ENCODE data around the gene ITIH5. TPM values are rescaled to one million over a fixed set of nuclear protein-coding genes. Genes with fewer than 3 reads are reported as not detected.

The ITIH5 gene
- total and polyA plus RNA-seq, 2 of the 13 experiments (the other 11 are each of a cell fraction or from before 2014, with no cell fraction given), result 4.7 to 8.9 TPM

- H3K79me2 ChIP-seq (ENCODE audit: insufficient read depth, low read length), result no peaks in the 10 kb centered on the region
- ATAC-seq (no peak), FAIRE-seq (no peak), DNase-seq (ENCODE audit: low spot score) (no peak)
- intact Hi-C loops (cut with micrococcal nuclease; ENCODE audit: unreplicated experiment), result loop anchor here (2.0 kb wide), 1 partner anchor 28 kb away; no protein-coding TSS in a partner anchor
- no TSS peak for BruUV-seq (replicated peaks)
- no peak overlapping the region for H3K4me3 ChIP-seq (replicated peaks in 1 of 3; ENCODE audit: insufficient read depth in 1 of 3, low read depth in 2 of 3, low read length in 3 of 3)
- no peak for TF ChIP-seq NR2C2 (CRISPR knock-in tag; IDR thresholded peaks at IDR 0.05; ENCODE audit: borderline replicate concordance)
- TF ChIP-seq NKX3-1 (CRISPR knock-in tag; IDR thresholded peaks at IDR 0.05), result no peak
- TF ChIP-seq SMAD1 (CRISPR knock-in tag; IDR thresholded peaks at IDR 0.05; ENCODE audit: borderline replicate concordance, low read depth), result no peak
- TF ChIP-seq HDAC6 (IDR thresholded peaks at IDR 0.05; ENCODE audit: low read depth, low read length), result no peak
- TF ChIP-seq CBFB (CRISPR knock-in tag; IDR thresholded peaks at IDR 0.05), result no peak
- no peak for TF ChIP-seq MED13 (CRISPR knock-in tag; IDR thresholded peaks at IDR 0.05)
- TF ChIP-seq SMYD3 (CRISPR knock-in tag; IDR thresholded peaks at IDR 0.05), result no peak
- TF ChIP-seq HDAC1 (CRISPR knock-in tag; IDR thresholded peaks at IDR 0.05), result no peak
- TF ChIP-seq ZNF224 (CRISPR knock-in tag; IDR thresholded peaks at IDR 0.05), result no peak
- no peak for TF ChIP-seq FOXK1 (CRISPR knock-in tag; IDR thresholded peaks at IDR 0.05; ENCODE audit: borderline replicate concordance, low read depth)
- TF ChIP-seq MYPOP (CRISPR knock-in tag; IDR thresholded peaks at IDR 0.05), result no peak
- no peak for TF ChIP-seq TAF1 (CRISPR knock-in tag; IDR thresholded peaks at IDR 0.05)
- TF ChIP-seq MXD4 (CRISPR knock-in tag; IDR thresholded peaks at IDR 0.05), result no peak
- TF ChIP-seq ZNF414 (CRISPR knock-in tag; IDR thresholded peaks at IDR 0.05), result no peak
- no peak for TF ChIP-seq KLF6 (CRISPR knock-in tag; IDR thresholded peaks at IDR 0.05)
- TF ChIP-seq NFRKB (IDR thresholded peaks at IDR 0.05), result no peak
- TF ChIP-seq ZMAT3 (CRISPR knock-in tag; conservative IDR thresholded peaks at IDR 0.05), result no peak
- TF ChIP-seq ZNF792 (CRISPR knock-in tag; IDR thresholded peaks at IDR 0.05), result no peak
- H3K9ac ChIP-seq (ENCODE audit: insufficient read depth, low read depth, low read length), result no peak overlapping the region
- H2AFZ ChIP-seq (ENCODE audit: low read length), result no peak overlapping the region
- no peak overlapping the region for H3K27ac ChIP-seq (ENCODE audit: extremely low read length, insufficient read depth, low read length)
- CTCF ChIA-PET (ENCODE audit: low intra/inter-chr PET ratio, low total read pairs), result interaction anchor here (1.2 kb wide), 1 partner anchor 35 kb away, joined by 4 read pairs; no protein-coding TSS in a partner anchor
- H3K4me1 ChIP-seq (ENCODE audit: insufficient read depth, low read length), result peaks cover 33% of the 10 kb centered on the region
- 29% methylated on average over 4 of the region's 4 CpGs for WGBS (ENCODE audit: low lambda C conversion rate)
- H3K27me3 ChIP-seq (ENCODE audit: control insufficient read depth in 1 of 2, insufficient read depth in 2 of 2, low read length in 2 of 2), result no peaks in the 10 kb centered on the region
- in situ Hi-C loops (cut with HindIII; ENCODE audit: extremely low pct_ligation_motif_present, low pct_unique_long_range_greater_than_20kb), result no loop called here
- no peak overlapping the region; the same call in 1 of the 2 replicates for H3K4me2 ChIP-seq (ENCODE audit: low read depth, low read length)
- no peaks in the 10 kb centered on the region for H3K9me3 ChIP-seq (ENCODE audit: low read length)
- POLR2A ChIA-PET, result interaction anchor here (0.9 to 1.6 kb wide), 8 partner anchors 9 to 142 kb away, joined by 3 to 14 read pairs (median 7); partner anchors contain the start of gene ITIH2
- H4K20me1 ChIP-seq (ENCODE audit: insufficient read depth, low read length), result no peaks in the 10 kb centered on the region
- H3K36me3 ChIP-seq (replicated peaks in 1 of 2; ENCODE audit: control insufficient read depth in 1 of 2, insufficient read depth in 2 of 2, low read length in 2 of 2), result no peaks in the 10 kb centered on the region
Observed at GRCh38 chr10:7560519-7560918, 106.2 kb downstream of the ITIH5 start.
